ENCODE measurements around the gene IDH1.
"Not testable (repeated sequence)": the region's sequence is repeated elsewhere in the genome, so short reads cannot be mapped to it uniquely, and the experiment has no call there.

The IDH1 gene

DNA sequence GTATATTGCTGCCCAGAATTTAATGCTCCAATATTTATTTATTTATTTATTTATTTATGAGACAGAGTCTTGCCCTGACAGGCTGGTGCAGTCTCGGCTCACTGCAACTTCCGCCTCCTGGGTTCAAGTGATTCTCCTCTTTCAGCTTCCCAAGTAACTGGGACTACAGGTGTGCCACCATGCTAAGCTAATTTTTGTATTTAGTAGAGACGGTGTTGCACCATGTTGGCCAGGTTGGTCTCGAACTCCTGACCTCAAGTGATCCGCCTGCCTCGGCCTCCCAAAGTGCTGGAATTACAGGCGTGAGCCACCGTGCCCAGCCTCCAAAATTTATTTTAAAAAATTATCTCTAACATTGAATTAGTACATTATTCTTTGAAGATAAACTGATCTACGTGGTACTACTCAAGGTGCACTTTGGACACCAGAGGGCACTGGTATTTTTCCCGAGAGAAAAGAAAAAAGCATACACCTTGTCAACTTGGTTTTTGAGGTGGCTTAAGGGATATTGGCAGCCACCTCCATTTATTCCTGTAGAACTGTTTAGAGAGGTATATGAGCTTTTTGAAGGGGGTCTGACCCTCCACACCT lies 1.4 kb upstream of the IDH1 start:
- no peak for DNase-seq

DNA sequence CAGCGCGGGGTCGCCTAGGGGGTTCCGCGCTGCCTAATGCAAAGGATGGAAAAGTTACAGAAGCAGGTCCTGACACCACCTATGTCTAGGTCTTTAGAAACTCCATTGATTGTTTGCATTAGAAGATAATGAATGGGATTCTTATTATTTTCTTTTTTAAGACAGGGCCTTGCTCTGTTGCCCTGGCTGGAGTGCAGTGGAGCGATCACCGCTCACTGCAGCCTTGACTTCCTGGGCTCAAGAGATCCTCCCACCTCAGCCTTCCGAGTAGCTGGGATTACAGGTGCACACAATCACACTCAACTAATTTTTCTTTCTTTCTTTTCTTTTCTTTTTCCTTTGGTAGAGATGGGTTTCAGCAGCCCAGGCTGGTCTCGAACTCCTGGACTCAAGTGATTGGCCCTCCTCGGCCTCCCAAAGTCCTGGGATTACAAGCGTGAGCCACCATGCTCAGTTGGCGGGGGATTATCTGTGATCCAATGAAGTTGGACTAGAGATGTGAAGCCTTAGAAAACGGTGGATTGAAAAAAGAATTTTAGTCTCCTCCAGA lies 761 bp upstream of the IDH1 start:
- no peak for DNase-seq

DNA sequence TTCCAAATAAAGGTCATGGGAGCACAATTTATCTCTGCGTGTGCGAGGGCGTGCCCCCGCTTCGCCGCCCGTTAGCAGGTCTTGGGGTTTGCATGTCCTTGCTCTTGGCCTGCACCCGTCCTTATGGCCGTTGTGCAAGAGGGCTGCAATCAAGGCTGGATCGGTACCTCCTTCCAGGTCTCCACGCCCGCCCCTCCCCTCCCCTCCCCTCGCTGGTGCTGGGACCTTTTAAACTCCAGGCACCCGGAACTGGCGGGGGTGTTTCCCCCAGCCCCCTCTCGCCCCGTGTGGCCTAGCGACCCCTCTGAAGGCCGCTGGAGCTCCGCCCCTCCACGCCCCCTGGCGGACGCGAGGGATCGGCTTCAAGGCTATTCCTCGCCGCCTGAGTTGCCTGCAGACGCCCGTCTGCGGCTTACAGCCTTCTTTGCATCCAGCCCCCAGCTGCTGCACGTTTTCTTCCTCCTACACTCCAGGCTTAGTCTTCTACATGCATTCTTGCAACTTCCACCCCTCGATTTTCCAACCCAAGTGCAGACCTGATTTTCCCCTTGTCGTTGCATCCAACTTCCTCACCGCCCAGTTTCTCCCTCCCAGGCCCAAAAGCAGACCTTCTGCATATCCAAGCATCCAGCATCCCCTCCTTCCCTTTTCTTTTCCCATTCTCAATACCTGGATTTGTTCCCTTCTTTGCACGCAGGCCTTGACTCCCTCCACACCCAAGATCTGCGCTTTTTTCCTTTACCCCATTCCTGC lies 577 bp downstream of the IDH1 start:
- peak; percentile 84 for DNase-seq

DNA sequence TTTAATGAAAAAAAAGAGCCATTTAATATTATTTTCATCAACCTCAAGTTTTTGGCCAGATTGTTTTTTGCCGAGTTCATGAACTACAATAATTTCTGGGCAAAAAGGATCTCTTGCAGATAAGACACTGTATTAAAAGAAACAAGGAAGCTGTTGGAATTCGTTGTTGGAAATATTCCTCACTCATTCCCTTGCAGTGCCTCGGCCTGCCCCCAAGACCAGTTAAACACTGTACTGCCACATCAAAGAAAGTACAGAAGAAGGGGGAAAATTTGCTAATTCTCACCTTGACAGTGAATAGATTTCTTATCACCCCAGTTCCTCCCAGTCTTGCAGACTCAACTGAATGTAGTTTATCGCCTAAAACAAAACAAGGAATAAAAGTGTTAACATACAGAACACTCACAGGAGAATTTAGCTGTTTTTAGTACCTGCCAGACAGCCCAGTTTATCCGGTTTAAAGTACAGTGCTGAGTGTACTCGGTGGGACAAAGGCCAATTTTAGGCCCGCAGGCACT lies 1.2 kb downstream of the IDH1 start:
- no peak for DNase-seq

DNA sequence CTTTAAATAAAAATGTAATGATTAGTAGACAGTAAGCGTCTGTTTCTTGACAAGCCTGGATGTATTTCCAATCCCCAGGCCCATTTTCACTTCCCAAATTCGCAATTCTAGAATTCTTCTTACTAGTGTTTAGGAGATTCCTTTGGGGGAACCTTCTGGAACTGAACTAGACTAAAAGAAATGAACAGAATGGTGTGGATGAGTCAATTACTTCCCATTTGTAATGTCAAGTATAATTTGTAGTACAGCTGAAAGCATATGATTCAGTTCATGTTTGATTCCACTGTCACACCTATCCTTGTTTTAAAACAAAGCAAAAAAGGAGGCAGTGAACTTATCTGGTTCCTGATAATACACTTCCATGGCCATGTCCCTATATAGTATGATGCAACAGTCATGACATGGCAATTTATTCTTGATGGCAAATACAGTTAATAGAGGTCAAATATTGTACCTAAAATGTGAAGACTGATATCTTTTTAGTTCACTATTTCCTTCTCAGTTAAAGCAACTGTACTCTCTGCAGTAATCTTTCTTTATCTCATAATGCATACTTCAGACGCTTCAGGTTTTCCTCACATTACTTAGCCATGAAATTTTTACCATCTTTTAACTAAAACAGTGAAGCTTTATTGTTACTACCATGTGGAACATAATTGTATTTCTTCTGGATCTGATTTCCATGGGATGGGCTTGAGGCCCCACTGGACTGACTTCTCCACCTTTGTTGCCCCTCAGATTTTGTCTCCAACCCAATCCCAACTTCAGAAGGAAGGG lies 2.0 kb downstream of the IDH1 start:
- no peak for DNase-seq

DNA sequence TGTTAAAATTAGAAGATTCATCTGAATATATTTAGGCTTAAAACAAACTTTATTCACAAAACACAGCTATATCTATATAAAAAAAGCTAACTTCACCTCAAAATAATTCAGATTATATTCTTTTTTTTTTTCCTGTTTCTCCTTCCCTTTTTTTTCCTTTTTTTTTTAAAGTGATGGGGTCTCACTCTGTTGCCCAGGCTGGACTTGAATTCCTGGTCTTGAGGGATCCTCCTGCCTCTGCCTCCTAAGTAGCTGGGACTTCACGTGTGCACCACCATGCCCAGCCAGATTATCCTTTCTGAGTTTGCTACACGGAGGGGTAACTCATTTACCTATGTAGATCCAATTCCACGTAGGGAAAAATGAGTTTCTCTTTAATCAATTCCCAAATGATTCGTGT lies 3.8 kb downstream of the IDH1 start:
- no peak for DNase-seq

DNA sequence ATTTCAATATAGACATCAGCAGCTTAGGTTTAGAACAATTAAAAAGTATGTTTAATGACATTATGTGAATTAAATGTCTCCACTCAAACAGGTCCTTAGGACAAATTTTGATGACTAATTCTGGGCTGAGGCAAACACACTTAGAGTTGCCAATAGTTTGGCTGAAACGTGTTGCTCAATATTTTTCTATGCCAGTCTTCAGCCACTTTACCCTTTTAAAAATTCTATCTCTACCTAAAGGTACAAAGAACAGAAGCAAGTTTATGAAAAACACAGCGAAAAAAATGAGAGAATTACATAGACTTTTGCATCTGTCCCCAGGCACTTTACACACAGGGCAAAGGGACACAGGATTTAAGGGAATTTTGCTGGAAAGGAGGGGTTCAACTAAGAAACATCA lies 4.5 kb downstream of the IDH1 start:
- DNase-seq: no peak

DNA sequence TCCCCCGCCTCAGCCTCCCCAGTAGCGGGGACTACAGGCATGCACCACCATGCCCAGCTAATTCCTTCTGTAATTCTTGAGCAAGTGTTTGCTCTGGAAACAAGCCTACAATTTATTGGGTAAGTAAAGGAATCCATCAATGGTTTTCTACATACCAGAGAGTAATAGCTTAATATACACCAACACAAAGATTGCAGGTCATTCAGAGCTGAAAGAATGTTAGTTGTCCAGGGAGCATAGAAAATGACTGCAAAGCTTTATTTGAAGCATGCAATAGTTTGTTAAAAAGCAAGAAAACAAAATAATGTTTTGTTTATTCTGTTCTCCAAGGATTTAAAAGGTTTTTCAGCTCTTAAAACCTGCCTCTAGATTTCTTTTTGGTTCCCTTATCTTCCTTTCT lies 5.6 kb downstream of the IDH1 start:
- no peak for DNase-seq

DNA sequence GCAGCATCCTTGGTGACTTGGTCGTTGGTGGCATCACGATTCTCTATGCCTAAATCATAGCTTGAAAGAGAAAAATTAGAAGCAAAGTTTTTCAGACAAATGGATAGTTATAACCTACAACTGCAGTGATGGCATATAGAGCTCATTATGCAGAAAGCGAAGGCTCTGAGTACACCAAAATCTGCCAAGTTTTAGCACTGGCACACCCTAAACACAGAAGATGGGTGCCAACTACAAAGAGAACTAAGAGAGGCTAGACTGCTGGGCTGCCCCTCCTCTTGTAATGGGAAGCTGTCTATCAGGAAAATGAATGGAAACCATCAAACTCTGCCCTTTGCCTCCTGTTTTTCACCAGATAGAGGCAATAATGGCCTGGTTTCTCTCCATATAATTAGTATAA lies 6.3 kb downstream of the IDH1 start:
- no peak for DNase-seq

DNA sequence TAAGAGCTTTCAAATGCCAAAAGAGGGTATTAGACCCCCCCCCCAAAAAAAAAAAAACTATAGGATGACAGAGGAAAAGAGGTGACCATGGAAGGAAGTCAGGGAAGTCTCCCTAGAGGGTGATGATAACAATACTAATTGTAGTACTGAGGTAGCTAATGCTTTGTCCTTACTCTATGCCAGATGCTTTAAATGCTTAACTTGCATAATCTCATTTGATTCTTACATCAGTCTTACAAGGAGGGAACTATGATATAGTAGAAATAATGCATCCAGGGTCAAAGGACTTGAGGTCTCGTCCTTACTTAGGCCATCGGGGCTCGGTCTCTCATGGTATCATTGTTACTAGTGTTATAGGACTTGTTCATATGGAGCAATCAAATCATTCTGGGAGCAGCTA lies 9.1 kb downstream of the IDH1 start:
- no peak for DNase-seq

DNA sequence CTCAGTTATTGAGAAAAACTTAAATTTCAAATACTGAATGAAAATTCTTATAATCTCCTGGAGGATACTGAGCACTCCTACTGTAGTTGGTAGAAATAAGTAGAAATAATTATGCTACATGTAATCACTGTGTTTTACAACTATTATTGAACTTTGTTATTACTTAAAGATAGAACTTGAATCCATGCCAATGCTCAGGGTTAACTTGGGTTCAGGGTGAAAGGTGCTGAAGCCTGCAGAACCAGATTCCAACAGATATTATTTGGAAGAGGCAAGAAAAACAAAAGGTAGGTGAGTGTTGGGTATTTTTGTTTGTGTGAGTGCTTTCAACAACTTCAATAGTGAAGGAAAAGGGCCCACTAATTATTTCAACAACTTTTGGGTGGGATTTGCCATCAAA lies 10.4 kb downstream of the IDH1 start:
- no peak for DNase-seq

DNA sequence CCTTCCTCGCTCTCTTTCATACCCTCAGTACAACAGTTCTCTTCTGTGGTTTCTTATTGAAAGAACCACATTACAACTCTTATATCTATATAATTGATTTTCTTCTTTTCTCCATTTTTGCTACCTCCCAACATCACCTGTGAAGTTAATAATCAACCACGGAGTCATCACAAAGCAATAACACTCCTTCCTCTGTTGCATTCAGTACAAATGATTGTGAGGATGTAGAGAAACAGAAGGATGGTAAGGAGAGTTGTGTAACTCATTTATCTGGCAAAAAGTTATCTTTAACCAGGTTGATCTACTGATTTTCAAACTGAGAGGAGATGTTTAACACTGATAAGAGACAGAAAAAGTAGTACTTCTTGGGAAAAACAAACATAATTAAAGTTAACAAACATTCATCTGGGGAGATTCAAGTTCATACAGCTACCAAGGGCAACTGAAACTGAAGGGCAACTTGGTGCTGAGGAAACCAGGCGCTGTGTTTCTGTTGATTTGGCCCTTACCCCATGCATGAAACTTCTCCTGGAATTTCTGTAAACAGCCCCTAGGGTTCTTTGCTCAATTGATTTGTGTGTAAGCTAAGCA lies 14.2 kb downstream of the IDH1 start:
- no peak for DNase-seq

DNA sequence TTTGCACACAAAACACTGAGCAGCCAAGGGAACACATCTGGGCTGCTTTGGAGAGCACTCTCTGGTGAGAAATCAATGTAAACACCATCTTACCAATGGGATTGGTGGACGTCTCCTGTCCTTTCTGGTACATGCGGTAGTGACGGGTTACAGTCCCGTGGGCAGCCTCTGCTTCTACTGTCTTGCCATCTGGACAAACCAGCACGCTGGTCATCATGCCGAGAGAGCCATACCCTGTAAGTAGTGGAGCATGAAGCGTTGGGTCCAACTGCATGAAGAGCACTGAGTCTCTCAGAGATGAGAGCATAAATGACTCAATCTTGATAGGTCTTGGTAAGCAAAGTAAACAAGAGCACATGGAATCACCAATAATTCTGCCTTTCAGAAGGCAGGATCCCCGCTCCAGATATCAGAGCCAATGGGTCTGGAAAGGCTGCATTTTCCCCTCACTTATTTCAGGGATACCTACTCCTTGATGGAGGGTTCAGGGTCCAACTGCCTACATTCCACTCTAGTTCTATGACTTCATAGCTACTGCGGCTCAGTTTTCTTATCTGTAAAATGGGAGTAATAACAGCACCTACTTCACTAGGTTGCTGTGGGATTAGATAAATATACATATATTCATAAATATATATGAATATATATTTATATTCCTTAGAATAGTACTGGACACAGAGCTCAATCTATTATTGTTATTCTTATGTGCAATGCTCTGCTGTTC lies 14.9 kb downstream of the IDH1 start:
- DNase-seq: no peak

DNA sequence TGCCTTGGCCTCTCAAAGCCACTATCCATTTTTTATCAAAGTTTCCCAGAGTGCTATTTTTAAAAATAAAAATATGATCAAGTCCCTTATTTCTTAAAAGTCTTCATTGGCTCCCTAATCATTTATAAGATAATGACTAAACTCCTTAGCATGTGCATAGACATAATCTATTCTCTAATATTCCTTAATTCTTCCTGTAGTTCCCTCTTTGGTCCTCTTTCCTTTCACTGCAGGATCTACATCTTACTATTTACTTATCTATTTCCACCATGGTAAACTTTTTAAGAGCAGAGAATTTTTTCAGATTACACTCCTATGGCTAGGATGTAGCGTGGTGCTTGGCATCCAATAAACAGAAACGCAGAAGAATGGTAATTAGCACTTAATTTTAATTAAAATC lies 19.0 kb downstream of the IDH1 start:
- DNase-seq: no peak

DNA sequence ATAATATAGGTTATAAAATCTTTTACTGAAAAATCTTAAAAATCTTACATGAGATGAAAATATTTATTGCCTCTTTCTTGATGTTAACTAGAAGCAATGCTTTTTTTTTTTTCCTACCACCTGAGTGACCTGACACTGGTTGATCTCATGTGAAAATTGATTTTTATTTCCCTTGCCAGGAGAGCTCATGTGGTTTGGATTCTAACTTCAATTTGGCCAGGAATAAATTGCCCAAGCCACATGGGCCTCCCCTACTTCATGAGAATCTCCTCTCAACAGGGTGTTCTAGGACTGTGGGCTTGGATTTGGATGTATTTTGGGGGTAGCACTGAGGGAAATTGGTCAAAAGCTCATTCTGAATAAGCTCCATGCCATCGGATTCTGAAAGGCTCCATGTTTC lies 20.1 kb downstream of the IDH1 start:
- DNase-seq: no peak

DNA sequence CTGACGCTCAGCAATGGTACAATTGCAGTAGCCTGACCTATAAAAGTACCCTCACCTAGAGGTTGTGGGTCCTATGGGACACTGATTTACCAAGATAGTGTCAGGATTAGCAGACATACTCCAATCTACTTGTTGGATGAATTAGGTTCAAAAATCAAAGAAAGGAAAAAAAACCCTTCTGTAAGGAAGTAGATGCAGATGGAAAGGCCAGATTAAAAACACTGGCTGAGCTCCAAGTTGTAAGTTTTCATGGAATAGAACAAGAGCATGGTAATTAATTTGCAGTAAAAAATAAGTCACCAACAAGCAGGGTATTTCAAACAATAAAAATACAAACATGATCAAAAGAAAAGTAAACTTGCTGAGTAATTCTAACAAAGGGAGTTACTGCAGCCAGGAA lies 26.4 kb downstream of the IDH1 start:
- DNase-seq: no peak

DNA sequence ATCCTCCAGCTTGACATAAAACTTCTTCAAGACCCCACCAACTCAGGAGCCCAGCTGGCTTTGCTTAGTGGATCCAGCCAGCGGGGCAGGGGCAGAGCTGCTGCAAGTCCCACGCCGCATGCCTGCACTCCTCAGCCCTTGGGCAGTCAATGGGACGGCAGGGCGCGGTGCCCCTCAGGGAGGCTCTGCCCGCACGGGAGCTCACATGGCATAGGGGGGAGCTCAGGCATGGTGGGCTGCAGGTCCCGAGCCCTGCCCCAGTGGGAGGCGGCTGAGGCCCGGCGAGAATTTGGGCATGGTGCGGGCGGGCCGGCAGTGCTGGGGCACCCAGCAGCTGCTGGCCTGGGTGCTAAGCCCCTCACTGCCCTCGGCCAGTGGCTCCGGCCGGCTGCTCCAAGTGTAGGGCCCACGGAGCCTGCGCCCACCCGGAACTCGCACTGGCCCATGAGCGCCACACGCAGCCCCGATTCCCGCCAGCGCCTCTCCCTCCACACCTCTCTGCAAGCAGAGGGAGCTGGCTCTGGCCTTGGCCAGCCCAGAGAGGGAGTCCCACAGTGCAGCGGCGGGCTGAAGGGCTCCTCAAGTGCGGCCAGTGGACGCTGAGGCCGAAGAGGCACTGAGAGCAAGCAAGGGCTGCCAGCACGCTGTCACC lies 27.2 kb downstream of the IDH1 start:
- no peak for DNase-seq

DNA sequence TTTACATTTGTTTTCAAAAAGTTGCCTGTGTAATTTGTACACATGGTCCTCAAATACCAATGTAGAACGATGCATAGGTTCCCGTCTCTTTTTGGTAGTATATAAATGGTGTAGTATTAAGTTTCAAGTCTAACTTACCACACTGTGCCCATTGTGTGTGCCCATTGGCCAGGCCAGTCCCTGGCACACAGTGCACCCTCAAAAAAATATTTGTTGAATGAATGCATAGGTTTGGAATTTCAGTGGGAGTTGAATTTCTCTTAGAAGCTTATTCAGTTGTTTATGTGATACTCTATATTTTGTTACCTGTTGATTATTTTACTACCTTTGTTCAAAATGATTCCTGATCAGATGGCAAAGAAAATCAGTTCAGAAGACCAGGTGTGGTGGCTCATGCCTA lies 30.1 kb downstream of the IDH1 start:
- DNase-seq: no peak

DNA sequence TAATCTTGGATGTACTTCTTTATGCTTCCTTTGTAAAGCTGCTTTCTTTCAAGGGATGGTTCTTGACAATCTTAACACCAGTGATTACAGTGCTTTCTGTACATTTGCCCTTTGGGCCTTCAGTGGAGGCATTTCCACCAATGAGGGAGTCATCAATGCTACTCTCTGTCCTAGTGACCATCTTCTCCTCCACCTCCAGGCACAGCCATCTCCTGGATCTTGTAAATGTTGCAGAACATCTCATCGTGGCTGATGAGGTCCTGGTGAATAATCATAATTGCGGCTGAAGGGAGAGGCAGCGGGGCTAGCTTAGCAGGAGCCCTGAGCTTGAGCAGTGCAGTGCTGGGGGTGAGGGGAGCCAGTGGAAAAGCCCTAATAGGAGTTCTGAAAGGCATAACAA lies 32.5 kb downstream of the IDH1 start:
- no peak for DNase-seq

DNA sequence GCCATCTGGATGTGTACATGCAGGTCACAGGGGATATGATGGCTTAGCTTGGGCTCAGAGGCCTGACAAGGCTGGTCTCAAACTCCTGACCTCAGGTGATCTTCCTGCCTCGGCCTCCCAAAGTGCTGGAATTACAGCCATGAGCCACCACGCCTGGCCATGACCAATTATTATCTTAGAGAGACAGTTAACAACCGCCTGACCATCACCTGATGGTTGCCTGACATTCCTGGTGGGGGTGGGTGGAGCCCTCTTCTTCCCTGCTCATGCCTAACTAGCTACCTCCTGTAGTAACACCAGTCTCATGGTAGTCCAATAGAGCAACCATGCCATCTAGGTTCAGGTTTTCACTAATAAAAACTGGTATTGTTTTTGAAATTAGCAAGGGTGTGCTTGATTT lies 33.0 kb downstream of the IDH1 start:
- DNase-seq: not testable (repeated sequence)

DNA sequence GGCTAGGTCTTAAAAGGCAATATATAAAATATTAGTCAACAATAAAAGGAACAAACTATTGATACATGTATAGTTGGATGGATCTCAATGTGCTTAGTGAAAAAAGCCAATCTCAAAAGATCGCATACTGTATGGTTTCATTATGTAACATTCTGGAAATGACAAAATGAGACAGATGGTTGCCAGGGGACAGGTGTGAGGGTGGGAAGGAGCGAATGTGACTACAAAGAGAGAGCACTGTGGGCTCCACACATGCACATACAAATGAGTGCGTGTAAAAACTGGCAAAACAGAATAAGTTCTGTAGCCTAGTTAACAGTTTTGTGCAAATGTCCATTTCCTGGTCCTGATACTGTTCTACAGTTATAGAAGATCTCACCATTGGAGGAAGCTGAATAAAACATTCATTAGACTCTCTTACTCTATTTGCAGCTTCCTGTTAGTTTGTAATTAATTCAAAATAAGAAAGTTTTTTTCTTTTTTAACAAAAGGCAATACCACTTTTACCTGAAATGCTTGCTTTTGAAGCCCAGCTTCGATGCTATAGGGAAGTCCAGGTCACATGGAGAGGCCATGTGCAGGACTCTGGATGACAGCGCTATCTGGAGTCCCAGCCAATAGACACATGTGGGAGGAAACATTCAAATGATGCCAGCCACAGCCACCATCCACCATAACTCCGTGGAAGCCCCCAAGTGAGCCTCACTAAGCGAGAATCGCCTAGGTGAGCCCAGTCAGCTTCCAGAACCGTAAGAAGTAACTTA lies 44.0 kb downstream of the IDH1 start:
- no peak for DNase-seq

All from CD4-positive, alpha-beta T cell treated with Interleukin-1 beta for 1 hour (primary cell).